ENCODE measurements around the gene ADGRV1.

- TF ChIP-seq POLR2A (IDR thresholded peaks at IDR 0.05; ENCODE audit: low read depth, low read length) (no peak), CTCF (IDR thresholded peaks at IDR 0.05; ENCODE audit: extremely low read depth in 1 of 2, insufficient read depth in 1 of 2, low read depth in 1 of 2, low read length in 2 of 2) (no peak)
Observed at GRCh38 chr5:90636948-90637347, 78.4 kb downstream of the ADGRV1 start.
